HL-60 (cell line): ENCODE measurements around the gene FAM98B.
A peak's percentile ranks its signal among the peaks of the same experiment; 100 is the strongest.

ENCODE experiments used
- DNase-seq, 2 experiments: peaks; one replicate each; pipeline ENCODE4 v3.0.0-alpha.2; 2010 to 2020; ENCODE audit warnings: low read depth in 1 of 2, low spot score in 1 of 2
- H3K27ac ChIP-seq: fragments of 250-450 bp; sonication (Bioruptor Pico); replicated peaks from 2 replicates; pipeline ENCODE4 v1.5.1; 2020; ENCODE audit warnings: mild to moderate bottlenecking, moderate library complexity
- H3K27me3 ChIP-seq: fragments of 250-450 bp; sonication (Bioruptor Pico); 2 replicates; pipeline ENCODE4 v1.5.1; 2021; ENCODE audit warnings: mild to moderate bottlenecking, moderate library complexity; ENCODE audit not compliant: insufficient read depth, poor library complexity, severe bottlenecking
- H3K4me3 ChIP-seq: replicated peaks from 2 replicates; pipeline ENCODE4 v1.5.1; 2011; ENCODE audit warnings: mild to moderate bottlenecking, control low read depth, low read length; ENCODE audit not compliant: insufficient read depth
- CTCF ChIP-seq: IDR thresholded peaks from one replicate; pipeline ENCODE4 v1.5.1; 2011; ENCODE audit warnings: low read length, control low read depth, inconsistent platforms; ENCODE audit not compliant: insufficient read depth
- GABPA ChIP-seq: IDR thresholded peaks from 2 replicates; pipeline ENCODE4 v1.6.1; 2012; ENCODE audit warnings: low read depth
- POLR2AphosphoS5 ChIP-seq: IDR thresholded peaks from 2 replicates; pipeline ENCODE4 v1.6.1; 2012; ENCODE audit warnings: low read depth
- REST ChIP-seq: IDR thresholded peaks from 2 replicates; pipeline ENCODE4 v1.6.1; 2012; ENCODE audit warnings: low read depth; ENCODE audit not compliant: insufficient replicate concordance
- SPI1 ChIP-seq: IDR thresholded peaks from 2 replicates; pipeline ENCODE4 v1.6.1; 2012; ENCODE audit warnings: low read depth, mild to moderate bottlenecking, borderline replicate concordance

The FAM98B gene

GRCh38 chr15:38470816-38471215, 16.9 kb downstream of the FAM98B start:
- Histone ChIP-seq H3K4me3 (no peak overlapping the region), H3K27ac (no peak overlapping the region), H3K27me3 (no peaks in the 10 kb centered on the region)
- DNase-seq: no peak
- TF ChIP-seq POLR2AphosphoS5 (no peak), SPI1 (no peak), REST (no peak), CTCF (no peak), GABPA (no peak)

GRCh38 chr15:38471974-38472373, 18.0 kb downstream of the FAM98B start:
- no peak overlapping the region for H3K27ac ChIP-seq
- H3K4me3 ChIP-seq: no peak overlapping the region
- TF ChIP-seq SPI1 (no peak), REST (no peak), GABPA (no peak), POLR2AphosphoS5 (no peak), CTCF (no peak)
- H3K27me3 ChIP-seq: no peaks in the 10 kb centered on the region
- no peak for DNase-seq

GRCh38 chr15:38474155-38474757, 20.3 kb downstream of the FAM98B start:
- TF ChIP-seq CTCF (peak; percentile 57), GABPA (no peak)
- peak; percentile 51 to 55 for DNase-seq
- H3K27ac ChIP-seq: no peak overlapping the region

GRCh38 chr15:38475361-38475760, 21.4 kb downstream of the FAM98B start:
- no peaks in the 10 kb centered on the region for H3K27me3 ChIP-seq
- no peak overlapping the region for H3K4me3 ChIP-seq
- TF ChIP-seq POLR2AphosphoS5: no peak
- TF ChIP-seq CTCF: no peak
- no peak for TF ChIP-seq REST
- no peak for TF ChIP-seq SPI1
- no peak for TF ChIP-seq GABPA
- no peak for DNase-seq
- no peak overlapping the region for H3K27ac ChIP-seq

More at GRCh38 chr15:38474155-38474757, 20.3 kb downstream of the FAM98B start:
- Histone ChIP-seq H3K4me3 (no peak overlapping the region), H3K27me3 (no peaks in the 10 kb centered on the region)
